SK-N-SH (cell line): Measurements from ENCODE around the gene CCDC15. TPM values are rescaled to one million over a fixed set of nuclear protein-coding genes. Genes with fewer than 3 reads are reported as not detected.

Experiments
- CTCF ChIA-PET: fragments of 300-600, 350-600 bp; formaldehyde crosslinking; extraction: SDS; loops from one replicate; lab custom pipeline; 2021; lab: Yijun Ruan, JAX
- POLR2A ChIA-PET: fragments of 350-600 bp; sonication (Branson Sonifier 250); formaldehyde crosslinking; extraction: SDS; loops from one replicate; lab custom pipeline; 2020; ENCODE audit warnings: antibody characterized with exemption, inconsistent platforms; lab: Yijun Ruan, JAX
- DNase-seq: peaks from one replicate; pipeline ENCODE4 v3.0.0; 2012
- H2AFZ ChIP-seq: fragments of 200-600 bp; sonication (generic); 2 replicates; pipeline ENCODE4 v1.8.1; 2016; ENCODE audit warnings: antibody characterized with exemption, mild to moderate bottlenecking, low read depth
- H3F3A ChIP-seq: fragments of 200-600 bp; sonication (generic); replicated peaks from 2 replicates; pipeline ENCODE3; 2016; ENCODE audit warnings: antibody characterized with exemption, mild to moderate bottlenecking; ENCODE audit not compliant: insufficient read depth
- H3K27ac ChIP-seq, 2 experiments: fragments of 200-500 bp in 1 of 2; fragments of 200-600 bp in 1 of 2; sonication (Bioruptor generic) in 1 of 2; sonication (generic), shearing (Covaris generic) in 1 of 2; 2 replicates each; pipeline versions ENCODE4 v1.5.1 to v1.6.1; 2014 to 2016; ENCODE audit warnings: low read depth in 2 of 2, inconsistent platforms in 1 of 2, low read length in 1 of 2, mild to moderate bottlenecking in 1 of 2, mixed read lengths in 1 of 2
- H3K27me3 ChIP-seq: fragments of 200-600 bp; sonication (generic), shearing (Covaris generic); 2 replicates; pipeline ENCODE4 v1.6.1; 2016; ENCODE audit warnings: mixed run types; ENCODE audit not compliant: insufficient read depth
- H3K36me3 ChIP-seq, 2 experiments: fragments of 200-500 bp in 1 of 2; fragments of 200-600 bp in 1 of 2; sonication (Bioruptor generic) in 1 of 2; sonication (generic) in 1 of 2; replicated peaks in 1 of 2; 2 replicates each; pipeline versions ENCODE3 to v1.5.1; 2014 to 2016; ENCODE audit warnings: low read length in 1 of 2, mild to moderate bottlenecking in 1 of 2; ENCODE audit not compliant: insufficient read depth in 2 of 2, control insufficient read depth in 1 of 2
- H3K4me1 ChIP-seq, 2 experiments: fragments of 200-500 bp in 1 of 2; fragments of 200-600 bp in 1 of 2; sonication (Bioruptor generic) in 1 of 2; sonication (generic), shearing (Covaris generic) in 1 of 2; 2 replicates each; pipeline versions ENCODE4 v1.5.1 to v1.6.1; 2014 to 2016; ENCODE audit warnings: low read depth in 1 of 2, low read length in 1 of 2, mixed run types in 1 of 2; ENCODE audit not compliant: insufficient read depth in 2 of 2, control insufficient read depth in 1 of 2
- H3K4me2 ChIP-seq: fragments of 200-600 bp; sonication (generic), shearing (Covaris generic); 2 replicates; pipeline ENCODE4 v1.6.1; 2017; ENCODE audit warnings: mixed run types
- H3K4me3 ChIP-seq, 2 experiments: fragments of 200-500 bp in 1 of 2; fragments of 200-600 bp in 1 of 2; sonication (Bioruptor generic) in 1 of 2; sonication (generic), shearing (Covaris generic) in 1 of 2; 2 replicates each; pipeline versions ENCODE4 v1.5.1 to v1.8.1; 2014 to 2016; ENCODE audit warnings: low read depth in 2 of 2, inconsistent platforms in 1 of 2, low read length in 1 of 2, mild to moderate bottlenecking in 1 of 2, mixed read lengths in 1 of 2, moderate library complexity in 1 of 2
- H3K79me2 ChIP-seq: fragments of 200-600 bp; sonication (generic); 2 replicates; pipeline ENCODE4 v1.8.1; 2017; ENCODE audit warnings: mild to moderate bottlenecking; ENCODE audit not compliant: insufficient read depth
- H3K9ac ChIP-seq: fragments of 200-600 bp; sonication (generic); 2 replicates; pipeline ENCODE4 v1.6.1; 2017; ENCODE audit warnings: mixed run types
- H3K9me2 ChIP-seq: fragments of 200-600 bp; sonication (generic); 2 replicates; pipeline ENCODE4 v1.6.1; 2017; ENCODE audit warnings: mixed run types
- H3K9me3 ChIP-seq: fragments of 200-600 bp; sonication (generic); 2 replicates; pipeline ENCODE4 v1.6.1; 2017; ENCODE audit warnings: mixed run types, mild to moderate bottlenecking, moderate library complexity
- H4K20me1 ChIP-seq: fragments of 200-600 bp; sonication (generic); 2 replicates; pipeline ENCODE4 v1.6.1; 2017; ENCODE audit warnings: mild to moderate bottlenecking, mixed run types; ENCODE audit not compliant: insufficient read depth
- CHD2 ChIP-seq: fragments of 150-350 bp; IDR thresholded peaks from 2 replicates; pipeline ENCODE4 v1.6.1; 2018; ENCODE audit warnings: low read length; ENCODE audit not compliant: partially characterized antibody
- CTCF ChIP-seq: fragments of 200-600 bp; sonication (generic); IDR thresholded peaks from 2 replicates; pipeline ENCODE4 v1.6.1; 2017; ENCODE audit warnings: antibody characterized with exemption, mild to moderate bottlenecking, moderate library complexity
- EZH2phosphoT487 ChIP-seq: fragments of 200-600 bp; sonication (generic); IDR thresholded peaks from 2 replicates; pipeline ENCODE4 v1.6.1; 2017; ENCODE audit warnings: low read depth, mixed run types, mild to moderate bottlenecking, antibody characterized with exemption, moderate library complexity, borderline replicate concordance
- FOXJ3 ChIP-seq: sonication (generic); formaldehyde crosslinking; IDR thresholded peaks from 2 replicates; pipeline ENCODE4 v1.5.1; 2020; ENCODE audit warnings: mild to moderate bottlenecking, missing genetic modification reagents
- FOXM1 ChIP-seq: IDR thresholded peaks from 2 replicates; pipeline ENCODE4 v1.4.0; 2012; ENCODE audit warnings: low read depth, mild to moderate bottlenecking
- MAX ChIP-seq: IDR thresholded peaks from 2 replicates; pipeline ENCODE4 v1.4.0; 2012; ENCODE audit warnings: low read depth
- POLR2AphosphoS5 ChIP-seq: IDR thresholded peaks from 2 replicates; pipeline ENCODE4 v1.6.1; 2012; ENCODE audit warnings: low read depth, low read length
- RAD21 ChIP-seq: IDR thresholded peaks from 2 replicates; pipeline ENCODE4 v1.6.1; 2012; ENCODE audit warnings: mild to moderate bottlenecking, low read length
- RFX5 ChIP-seq: IDR thresholded peaks from 2 replicates; pipeline ENCODE4 v1.6.1; 2012; ENCODE audit warnings: mild to moderate bottlenecking, improper control_type of control experiment, low read length
- SIN3A ChIP-seq: IDR thresholded peaks from 2 replicates; pipeline ENCODE4 v1.6.1; 2012; ENCODE audit warnings: low read depth, mild to moderate bottlenecking, low read length, moderate library complexity, borderline replicate concordance
- SMC3 ChIP-seq: IDR thresholded peaks from 2 replicates; pipeline ENCODE4 v1.6.1; 2012; ENCODE audit warnings: low read depth, low read length, improper control_type of control experiment
- TAF1 ChIP-seq: IDR thresholded peaks from 2 replicates; pipeline ENCODE4 v1.6.1; 2012; ENCODE audit warnings: low read depth, mild to moderate bottlenecking, low read length, moderate library complexity, borderline replicate concordance
- TCF12 ChIP-seq: IDR thresholded peaks from 2 replicates; pipeline ENCODE4 v1.4.0; 2012
- TEAD4 ChIP-seq: IDR thresholded peaks from 2 replicates; pipeline ENCODE4 v1.4.0; 2012; ENCODE audit warnings: mild to moderate bottlenecking, borderline replicate concordance; ENCODE audit not compliant: insufficient read depth
- USF1 ChIP-seq: IDR thresholded peaks from 2 replicates; pipeline ENCODE4 v1.4.0; 2012; ENCODE audit warnings: low read depth, borderline replicate concordance
- WGBS: methylation state at CpG from one replicate; pipeline ENCODE4 v1.1.6; 2017; ENCODE audit warnings: low lambda C conversion rate; 5-methylcytosine and 5-hydroxymethylcytosine counted together
- polyA plus RNA-seq, 3 experiments: library from polyadenylated mRNA; depleted of rRNA; stranded (reverse); fragments of >200 nt; gene quantifications; 2 replicates each; pipeline ENCODE4 v1.2.3, GENCODE V29; 2012

CCDC15 gene
- polyA plus RNA-seq, 1 of the 3 experiments (the other 2 are of a cell fraction) = 0.69 TPM

- TF ChIP-seq TEAD4 (no peak), FOXM1 (no peak), SMC3 (no peak), EZH2phosphoT487 (no peak), TAF1 (no peak), RFX5 (no peak), RAD21 (no peak), CHD2 (no peak), MAX (no peak), CTCF (no peak), USF1 (no peak), POLR2AphosphoS5 (no peak), TCF12 (no peak), SIN3A (no peak), FOXJ3 (CRISPR knock-in tag) (no peak)
- Histone ChIP-seq H3K27ac (no peak overlapping the region), H3K79me2 (no peaks in the 10 kb centered on the region), H3K4me3 (no peak overlapping the region), H3K4me1 (peaks cover 0 to 3% of the 10 kb centered on the region in 2 experiments; a peak in 1 of 4 replicates), H3K4me2 (no peak overlapping the region), H2AFZ (no peak overlapping the region), H3K9me2 (no peaks in the 10 kb centered on the region), H3K9me3 (no peaks in the 10 kb centered on the region), H3F3A (no peaks in the 10 kb centered on the region), H3K27me3 (no peaks in the 10 kb centered on the region), H3K36me3 (no peaks in the 10 kb centered on the region), H4K20me1 (no peaks in the 10 kb centered on the region), H3K9ac (no peak overlapping the region)
- DNase-seq = no peak
- ChIA-PET CTCF (interaction anchor here (3.0 to 3.3 kb wide), 2 partner anchors 23 to 72 kb away, joined by 8 to 11 read pairs; no protein-coding TSS in a partner anchor), POLR2A (interaction anchor here (0.6 kb wide), 1 partner anchor 141 kb away, joined by 5 read pairs; no protein-coding TSS in a partner anchor)
- WGBS = 96% methylated on average over 4 of the region's 4 CpGs
Measured at GRCh38 chr11:125068368-125068767, 114.4 kb downstream of the CCDC15 start.

GRCh38 chr11:125069008-125069407, 115.0 kb downstream of the CCDC15 start:
- H3K9me3 ChIP-seq = no peaks in the 10 kb centered on the region
- H3K27me3 ChIP-seq = no peaks in the 10 kb centered on the region
- no peak overlapping the region for H3K4me3 ChIP-seq
- ChIA-PET CTCF (interaction anchor here (0.6 to 3.3 kb wide), 4 partner anchors 22 to 384 kb away, joined by 3 to 11 read pairs (median 6); no protein-coding TSS in a partner anchor), POLR2A (no interaction called here)
- no peaks in the 10 kb centered on the region for H3K79me2 ChIP-seq
- H3K4me1 ChIP-seq = no peaks in the 10 kb centered on the region; a peak in 1 of 4 replicates
- no peak for DNase-seq
- H2AFZ ChIP-seq = no peak overlapping the region
- TF ChIP-seq MAX (no peak), FOXM1 (no peak)
- no peaks in the 10 kb centered on the region for H3K36me3 ChIP-seq
- 78% methylated on average over 4 of the region's 4 CpGs for WGBS
- no peak overlapping the region for H3K9ac ChIP-seq
- no peaks in the 10 kb centered on the region for H3K9me2 ChIP-seq
- no peak overlapping the region for H3K27ac ChIP-seq
- H3F3A ChIP-seq = no peaks in the 10 kb centered on the region
- H3K4me2 ChIP-seq = no peak overlapping the region
- no peaks in the 10 kb centered on the region for H4K20me1 ChIP-seq
